ENCODE results near the gene PLPPR3.

Gene PLPPR3, protein sequence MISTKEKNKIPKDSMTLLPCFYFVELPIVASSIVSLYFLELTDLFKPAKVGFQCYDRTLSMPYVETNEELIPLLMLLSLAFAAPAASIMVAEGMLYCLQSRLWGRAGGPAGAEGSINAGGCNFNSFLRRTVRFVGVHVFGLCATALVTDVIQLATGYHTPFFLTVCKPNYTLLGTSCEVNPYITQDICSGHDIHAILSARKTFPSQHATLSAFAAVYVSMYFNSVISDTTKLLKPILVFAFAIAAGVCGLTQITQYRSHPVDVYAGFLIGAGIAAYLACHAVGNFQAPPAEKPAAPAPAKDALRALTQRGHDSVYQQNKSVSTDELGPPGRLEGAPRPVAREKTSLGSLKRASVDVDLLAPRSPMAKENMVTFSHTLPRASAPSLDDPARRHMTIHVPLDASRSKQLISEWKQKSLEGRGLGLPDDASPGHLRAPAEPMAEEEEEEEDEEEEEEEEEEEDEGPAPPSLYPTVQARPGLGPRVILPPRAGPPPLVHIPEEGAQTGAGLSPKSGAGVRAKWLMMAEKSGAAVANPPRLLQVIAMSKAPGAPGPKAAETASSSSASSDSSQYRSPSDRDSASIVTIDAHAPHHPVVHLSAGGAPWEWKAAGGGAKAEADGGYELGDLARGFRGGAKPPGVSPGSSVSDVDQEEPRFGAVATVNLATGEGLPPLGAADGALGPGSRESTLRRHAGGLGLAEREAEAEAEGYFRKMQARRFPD

DNA sequence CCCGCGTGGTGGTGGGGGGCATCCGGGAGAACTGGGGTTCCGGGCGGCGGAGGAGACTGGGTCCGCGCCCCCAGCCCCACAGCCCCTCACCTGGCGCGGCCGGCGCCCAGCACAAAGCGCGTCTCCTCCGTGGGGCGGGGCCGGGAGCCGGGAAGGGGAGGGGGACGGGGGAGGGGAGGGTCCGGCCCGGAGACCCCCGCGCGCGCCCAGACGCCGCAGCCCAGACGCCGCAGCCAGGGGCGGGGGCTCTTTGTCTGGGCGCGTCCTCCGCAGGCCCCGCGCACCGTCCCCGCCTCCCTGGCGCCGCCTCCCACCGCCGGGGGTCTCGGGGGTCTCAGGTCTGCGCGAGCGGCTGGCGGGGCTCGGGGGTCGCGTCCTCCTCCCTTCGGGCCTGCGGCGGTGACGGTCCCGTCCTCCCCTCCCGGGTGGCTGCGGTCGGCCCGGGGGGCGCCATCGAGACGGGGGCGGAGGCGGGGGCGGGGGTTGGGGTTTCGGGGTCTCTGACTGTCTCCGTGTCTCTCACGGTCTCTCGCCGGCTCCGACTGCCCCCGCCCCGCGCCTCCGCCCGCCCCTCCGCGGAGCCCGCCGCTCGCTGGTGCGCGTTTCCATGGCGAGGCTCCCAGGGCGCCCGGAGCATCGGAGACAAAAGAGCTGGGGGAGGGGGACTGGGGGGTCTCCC lies at the start of gene PLPPR3:
Gene PLPPR3 (minus strand): TSS at position 131 of the 679 bp plus-strand sequence. CDS start 396 bp downstream, outside the sequence.
- H3K4me3 ChIP-seq (ENCODE audit: low read depth, low read length): no peak within 1 kb of the TSS
- DNase-seq (ENCODE audit: low read depth): no peak

DNA sequence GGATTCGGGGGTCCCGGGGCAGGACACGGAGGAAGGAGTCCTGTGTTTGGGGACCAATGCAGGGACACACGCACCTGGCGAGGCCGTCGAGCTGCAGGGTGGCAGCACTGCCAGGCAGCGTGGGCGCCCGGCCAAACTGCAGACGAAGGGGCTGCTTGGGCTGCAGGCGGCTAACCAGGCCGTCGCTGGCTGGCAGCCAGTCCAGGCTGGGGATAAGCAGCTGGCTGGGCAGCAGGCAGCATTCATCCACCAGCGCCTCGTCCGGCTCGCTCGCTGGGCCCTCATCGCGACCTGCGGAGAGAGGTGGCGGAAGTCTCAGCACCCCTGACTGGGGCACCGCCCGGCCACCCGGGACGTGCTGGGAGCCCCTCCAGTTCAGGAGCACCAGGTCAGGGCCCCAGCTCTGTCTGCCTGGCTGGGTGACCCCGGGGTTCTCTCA lies 49.2 kb upstream of the PLPPR3 start:
- DNase-seq (ENCODE audit: low read depth): no peak
- TF ChIP-seq CTCF (IDR thresholded peaks at IDR 0.05; ENCODE audit: control insufficient read depth, extremely low read depth, insufficient read depth): no peak
- H3K4me3 ChIP-seq (ENCODE audit: low read depth, low read length): no peak overlapping the region

More for the DNA sequence above, at the start of gene PLPPR3:
- TF ChIP-seq CTCF (IDR thresholded peaks at IDR 0.05; ENCODE audit: control insufficient read depth, extremely low read depth, insufficient read depth): no peak

DNA sequence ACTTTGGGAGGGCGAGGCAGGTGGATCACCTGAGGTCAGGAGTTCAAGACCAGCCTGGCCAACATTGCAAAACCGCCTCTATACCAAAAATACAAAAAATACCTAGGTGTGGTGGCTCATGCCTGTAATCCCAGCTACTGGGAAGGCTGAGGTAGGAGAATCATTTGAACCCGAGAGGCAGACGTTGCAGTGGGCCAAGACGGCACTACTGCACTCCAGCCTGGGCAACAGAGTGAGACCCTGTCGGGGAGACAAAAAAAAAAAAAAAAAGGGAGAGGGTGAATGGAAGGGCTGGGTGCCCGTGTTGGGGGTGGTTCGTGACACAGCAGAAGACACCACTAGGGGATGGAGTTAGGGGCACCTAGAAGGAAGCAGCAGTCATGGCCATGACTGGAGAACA lies 48.6 kb upstream of the PLPPR3 start:
- DNase-seq (ENCODE audit: low read depth): no peak
- TF ChIP-seq CTCF (IDR thresholded peaks at IDR 0.05; ENCODE audit: control insufficient read depth, extremely low read depth, insufficient read depth): no peak
- no peak overlapping the region for H3K4me3 ChIP-seq (ENCODE audit: low read depth, low read length)

DNA sequence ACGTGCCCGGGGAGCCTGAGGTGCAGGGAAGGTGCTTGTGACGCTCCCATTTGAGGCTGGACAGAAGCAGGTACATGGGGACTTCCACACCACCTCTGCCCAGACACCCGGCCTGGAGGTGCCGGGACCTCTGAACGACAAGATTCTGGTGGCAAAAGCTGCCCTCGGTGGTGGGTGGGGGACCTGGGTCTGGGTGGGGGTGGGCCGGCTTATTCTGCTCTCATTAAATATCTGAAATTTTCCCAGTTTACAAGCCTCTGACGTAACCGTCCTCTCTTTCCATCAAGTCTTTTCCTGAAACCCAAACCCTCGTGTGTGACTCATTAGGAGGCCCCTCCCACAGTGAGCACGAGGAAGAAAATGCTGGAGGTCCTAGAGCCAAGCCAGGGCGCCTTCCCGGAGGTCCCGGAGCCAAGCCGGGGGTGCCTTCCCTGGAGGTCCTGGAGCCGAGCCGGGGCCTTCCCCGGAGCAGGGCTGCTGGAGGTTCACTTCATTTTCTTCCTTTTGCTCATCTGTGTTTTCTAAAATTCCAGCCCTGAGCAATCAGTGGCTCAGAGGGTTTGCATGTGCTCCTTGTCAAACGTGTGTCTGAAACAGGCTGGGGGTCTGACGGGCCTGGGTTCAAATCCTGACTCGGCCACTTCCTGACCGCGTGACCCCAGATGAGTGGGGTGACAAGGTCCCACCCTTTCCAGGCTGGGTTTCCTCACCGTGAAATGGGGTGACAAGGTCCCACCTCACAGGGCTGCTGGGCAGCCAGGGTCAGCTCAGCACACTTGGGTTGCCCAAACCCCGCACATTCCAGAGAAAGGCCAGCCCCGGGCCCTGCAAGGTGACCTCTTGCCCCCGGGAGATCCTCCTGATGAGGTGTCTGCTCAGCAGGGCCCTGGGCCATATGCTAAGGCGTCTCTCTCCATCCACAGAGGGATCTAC lies 47.8 kb upstream of the PLPPR3 start:
- no peak overlapping the region for H3K4me3 ChIP-seq (ENCODE audit: low read depth, low read length)
- no peak for TF ChIP-seq CTCF (IDR thresholded peaks at IDR 0.05; ENCODE audit: control insufficient read depth, extremely low read depth, insufficient read depth)
- DNase-seq (ENCODE audit: low read depth): no peak

- DNase-seq (ENCODE audit: low read depth): no peak
- H3K4me3 ChIP-seq (ENCODE audit: low read depth, low read length): no peak overlapping the region
- TF ChIP-seq CTCF (IDR thresholded peaks at IDR 0.05; ENCODE audit: control insufficient read depth, extremely low read depth, insufficient read depth): no peak
These were observed 46.9 kb upstream of the PLPPR3 start for GRCh38 chr19:868458-869244.

Data from LNCaP clone FGC (cell line).